ENCODE data around the gene MSRB3.

MSRB3 gene

GRCh38 chr12:65278576-65279368, at the start of gene MSRB3:
TSS of gene MSRB3 (plus strand) at chr12:65278683. CDS start at chr12:65308580, 29,897 bp downstream.
- FAIRE-seq (no peak), DNase-seq (ENCODE audit: extremely low spot score, insufficient read length, low read depth) (no peak)

- FAIRE-seq = no peak
- no peak for DNase-seq (ENCODE audit: extremely low spot score, insufficient read length, low read depth)
These were observed 49.0 kb upstream of the MSRB3 start for GRCh38 chr12:65229441-65229840.

DNA sequence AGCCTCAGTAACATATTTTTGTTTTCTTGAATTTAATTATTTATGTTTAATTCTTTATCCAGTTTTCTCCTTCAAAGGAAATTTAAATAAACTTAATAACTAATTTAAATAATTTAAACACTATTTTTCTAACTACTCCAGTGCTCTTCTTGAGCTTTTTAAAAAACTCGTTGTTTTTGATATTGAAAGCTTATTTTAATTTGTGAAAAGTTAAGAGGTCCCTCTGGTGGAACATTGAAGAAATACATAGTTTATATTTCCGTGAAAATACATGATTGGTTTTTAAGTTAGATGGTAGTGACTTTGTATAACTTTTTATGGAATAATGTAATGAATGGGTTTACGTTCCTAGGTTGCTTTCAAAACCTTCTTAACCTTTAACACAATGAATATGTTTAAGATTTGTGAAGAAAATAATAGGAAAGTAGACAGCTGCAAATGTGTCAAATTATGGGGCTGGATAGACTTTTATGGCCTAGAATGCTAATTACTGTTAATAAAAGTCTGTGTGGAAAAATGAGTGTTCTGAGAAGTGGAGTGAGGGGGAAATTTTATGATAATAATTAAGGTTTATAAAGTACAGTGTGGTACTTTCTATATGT, 45.9 kb upstream of the MSRB3 start:
- FAIRE-seq = peak; percentile 57
- no peak for DNase-seq (ENCODE audit: extremely low spot score, insufficient read length, low read depth)

GRCh38 chr12:65237153-65237552, 41.3 kb upstream of the MSRB3 start:
- no peak for DNase-seq (ENCODE audit: extremely low spot score, insufficient read length, low read depth)
- FAIRE-seq = no peak

GRCh38 chr12:65238609-65239008, 39.9 kb upstream of the MSRB3 start:
- FAIRE-seq (no peak), DNase-seq (ENCODE audit: extremely low spot score, insufficient read length, low read depth) (no peak)

- no peak for FAIRE-seq
- DNase-seq (ENCODE audit: extremely low spot score, insufficient read length, low read depth) = no peak
These were observed 29.5 kb upstream of the MSRB3 start for GRCh38 chr12:65248656-65249633.

GRCh38 chr12:65252515-65252914, 26.0 kb upstream of the MSRB3 start:
- FAIRE-seq (no peak), DNase-seq (ENCODE audit: extremely low spot score, insufficient read length, low read depth) (no peak)

- FAIRE-seq = no peak
- DNase-seq (ENCODE audit: extremely low spot score, insufficient read length, low read depth) = no peak
These were observed 20.5 kb upstream of the MSRB3 start for GRCh38 chr12:65257986-65258385.

DNA sequence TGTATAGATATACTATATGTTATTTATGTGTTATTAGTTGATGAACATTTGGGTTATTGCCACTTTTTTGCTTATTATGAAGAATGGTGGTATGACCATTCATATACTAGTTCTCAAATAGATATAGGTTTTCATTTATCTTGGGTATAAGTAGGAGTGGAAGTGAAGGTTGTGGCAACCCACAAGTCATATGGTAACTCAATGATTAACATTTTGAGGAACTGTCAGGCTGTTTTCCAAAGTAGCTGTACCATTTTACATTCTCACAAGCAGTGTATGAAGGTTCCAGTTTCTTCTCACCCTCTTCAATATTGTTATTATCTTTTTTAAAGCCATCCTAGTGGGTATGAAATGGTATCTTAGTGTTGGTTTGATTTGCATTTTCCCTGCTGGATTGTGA, 19.0 kb upstream of the MSRB3 start:
- DNase-seq (ENCODE audit: extremely low spot score, insufficient read length, low read depth) (no peak), FAIRE-seq (no peak)

- DNase-seq (ENCODE audit: extremely low spot score, insufficient read length, low read depth) = no peak
- FAIRE-seq = no peak
These were observed 14.7 kb upstream of the MSRB3 start for GRCh38 chr12:65263777-65264176.

DNA sequence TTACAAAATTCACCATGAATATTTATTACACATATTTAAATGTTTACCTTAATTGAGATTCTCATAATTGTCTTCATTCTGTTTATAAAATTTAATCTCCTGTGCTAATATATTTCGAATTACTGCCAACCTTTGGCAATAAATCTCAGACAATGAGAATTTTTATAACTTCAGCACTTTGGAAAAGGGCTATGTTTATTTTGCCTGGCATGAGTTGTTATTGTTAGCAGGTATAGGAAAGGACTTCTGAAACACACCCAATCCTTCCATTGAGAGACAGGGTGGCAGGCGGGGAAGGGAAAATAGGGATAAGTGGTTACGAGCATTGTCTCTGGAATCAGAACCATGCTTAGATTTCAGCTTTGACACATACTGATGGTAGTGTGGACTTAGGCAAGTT, 12.1 kb upstream of the MSRB3 start:
- DNase-seq (ENCODE audit: extremely low spot score, insufficient read length, low read depth) (no peak), FAIRE-seq (no peak)

DNA sequence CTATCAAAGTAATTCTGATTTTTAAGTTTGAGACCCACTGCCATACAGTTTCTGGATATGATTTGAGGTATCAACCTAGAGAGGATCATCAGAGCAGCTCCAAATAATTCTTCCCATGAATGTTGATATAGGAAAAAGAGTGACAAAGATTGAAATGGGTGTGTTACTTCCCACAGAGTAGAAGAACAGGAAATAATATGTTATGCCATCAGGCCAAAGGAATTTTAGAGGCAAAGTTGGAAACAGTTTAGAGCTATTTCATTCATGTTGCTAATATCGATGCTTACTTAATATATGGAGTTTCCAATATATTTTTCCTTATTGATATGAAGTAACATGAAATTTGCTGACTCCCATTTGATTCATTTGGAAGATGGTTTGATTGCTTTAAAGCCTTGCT, 8.9 kb upstream of the MSRB3 start:
- FAIRE-seq = no peak
- DNase-seq (ENCODE audit: extremely low spot score, insufficient read length, low read depth) = no peak

DNA sequence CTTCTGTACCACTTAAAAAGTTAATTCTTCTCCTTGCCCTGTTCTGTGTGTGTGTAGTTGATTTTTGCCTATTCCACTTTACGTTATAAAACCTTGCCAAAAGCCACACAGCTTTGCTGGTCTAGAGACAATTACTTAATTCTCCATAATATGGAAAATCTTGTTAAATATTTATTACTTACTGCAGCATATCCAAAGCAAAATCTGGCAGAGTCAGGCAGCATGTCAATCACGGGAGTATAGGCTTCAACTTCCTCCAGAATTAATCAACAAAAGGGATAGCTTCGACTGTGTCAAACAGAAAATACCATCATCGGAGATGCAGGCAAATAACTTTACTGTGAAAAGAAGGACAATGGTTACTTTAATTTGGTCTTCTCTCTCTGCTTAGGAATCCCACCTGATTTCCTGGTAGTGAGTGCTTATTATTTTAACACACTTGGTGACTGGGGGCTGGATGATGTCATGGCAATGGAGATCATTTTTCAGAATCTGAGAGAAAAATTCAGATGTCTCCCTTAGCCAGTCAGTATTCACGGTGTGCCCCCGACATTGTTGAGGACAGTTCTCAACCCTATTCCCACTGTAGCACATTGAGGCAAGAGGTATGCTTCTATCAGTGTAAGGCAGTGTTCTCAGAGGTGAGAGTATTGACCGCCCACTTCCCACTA, 3.7 kb upstream of the MSRB3 start:
- FAIRE-seq = no peak
- DNase-seq (ENCODE audit: extremely low spot score, insufficient read length, low read depth) = no peak

DNA sequence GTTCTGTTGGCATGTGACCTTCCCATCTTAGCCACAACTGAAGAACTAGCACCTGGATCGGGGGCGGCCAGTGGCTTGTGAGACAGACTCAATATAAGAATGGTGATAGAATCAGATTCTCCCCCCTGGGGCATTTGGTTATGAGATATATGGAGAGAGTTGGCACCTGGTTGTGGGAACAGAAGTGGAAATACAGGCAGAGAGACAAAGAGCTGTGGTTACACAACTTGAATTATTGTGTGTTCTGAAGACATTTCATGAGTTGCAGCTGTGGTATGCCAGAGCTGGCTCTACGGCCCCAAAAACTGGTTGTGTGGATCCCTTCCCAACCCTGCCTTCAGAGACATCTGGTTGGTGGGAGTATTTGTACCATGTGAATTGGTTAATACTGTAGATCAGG, 2.9 kb upstream of the MSRB3 start:
- FAIRE-seq (no peak), DNase-seq (ENCODE audit: extremely low spot score, insufficient read length, low read depth) (no peak)

- FAIRE-seq (no peak), DNase-seq (ENCODE audit: extremely low spot score, insufficient read length, low read depth) (no peak)
These were observed 1.5 kb upstream of the MSRB3 start for GRCh38 chr12:65276916-65277530.

DNA sequence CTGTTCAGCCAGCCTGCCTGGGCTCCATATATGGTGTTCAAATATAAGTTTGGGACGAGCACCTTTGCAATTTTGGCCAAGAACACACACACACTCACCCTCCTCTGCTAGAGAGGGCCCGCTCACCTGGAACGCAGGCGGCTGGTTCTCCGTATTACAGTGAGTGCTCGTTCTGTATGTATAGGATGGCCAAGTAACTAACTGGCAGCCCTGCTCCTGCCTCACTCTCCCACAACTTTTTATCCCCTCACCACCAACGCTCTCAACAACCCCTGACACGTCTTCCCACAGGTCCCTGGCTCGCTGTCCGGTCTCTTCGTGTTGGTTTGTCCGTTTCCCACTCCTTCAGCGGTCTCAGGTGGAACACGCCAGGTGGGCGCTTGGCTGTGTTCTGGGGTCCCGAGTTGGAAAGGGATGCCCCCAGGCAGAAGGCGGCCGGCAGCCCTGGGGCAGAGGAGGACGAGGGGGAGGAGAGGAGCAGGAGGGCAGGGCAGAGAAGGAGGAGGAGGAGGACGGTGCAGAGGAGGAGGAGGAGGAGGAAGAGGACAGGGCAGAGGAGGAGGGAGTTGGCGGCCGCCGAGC, 398 bp upstream of the MSRB3 start:
- no peak for FAIRE-seq
- DNase-seq (ENCODE audit: extremely low spot score, insufficient read length, low read depth) = no peak

DNA sequence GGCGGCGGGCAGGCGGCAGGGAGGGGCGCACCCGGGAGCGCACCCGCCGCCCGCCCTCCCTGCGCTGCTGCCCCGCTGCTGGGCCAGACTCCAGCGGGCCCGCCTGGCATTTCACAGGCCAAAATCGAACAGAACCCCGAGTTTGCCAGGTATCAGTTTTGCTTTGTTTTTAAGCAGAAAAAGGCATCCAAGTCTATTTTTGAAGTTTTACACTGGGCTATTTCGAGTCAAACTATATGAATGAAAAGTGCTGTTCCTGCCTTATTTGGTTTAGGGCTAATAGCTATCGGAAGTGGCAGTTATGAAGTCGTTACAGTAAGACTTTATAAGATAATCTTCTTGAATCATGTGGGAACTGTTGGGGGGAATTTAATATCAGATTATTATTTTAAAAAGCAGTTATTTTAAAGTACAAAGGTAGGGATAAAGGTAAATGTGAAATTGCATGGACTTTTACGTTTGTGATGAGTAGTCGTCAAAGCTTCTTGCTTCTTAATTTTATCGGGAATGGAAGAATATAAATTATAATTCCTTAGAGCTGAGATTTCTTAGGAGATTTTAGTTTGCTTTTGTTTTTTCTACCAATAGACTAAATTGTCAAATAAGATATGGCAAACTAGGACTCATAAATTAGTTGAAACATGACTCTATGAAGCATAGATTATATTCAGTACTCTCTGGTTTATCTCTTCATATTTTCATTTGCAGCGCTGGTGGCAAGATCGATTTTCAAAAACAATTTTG, 1.1 kb downstream of the MSRB3 start:
- no peak for FAIRE-seq
- no peak for DNase-seq (ENCODE audit: extremely low spot score, insufficient read length, low read depth)

DNA sequence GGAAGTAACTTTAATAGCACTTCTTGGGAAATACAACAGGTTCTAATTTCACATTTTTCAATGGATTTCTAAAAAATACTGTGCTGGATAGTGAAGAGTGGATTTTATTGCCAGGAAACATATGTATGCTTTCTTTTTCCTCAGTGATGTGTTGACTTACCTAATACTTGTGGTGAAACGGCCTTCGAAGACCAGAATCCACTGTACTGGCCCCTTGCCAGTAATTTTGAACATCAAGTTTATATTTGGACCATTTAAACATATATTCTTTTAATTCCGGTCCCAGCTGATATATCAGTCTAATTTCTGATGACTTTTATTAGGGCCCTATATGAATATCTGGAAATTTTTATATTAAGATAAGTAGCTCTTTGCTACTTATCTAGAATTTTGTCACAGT, 1.8 kb downstream of the MSRB3 start:
- DNase-seq (ENCODE audit: extremely low spot score, insufficient read length, low read depth) (no peak), FAIRE-seq (no peak)

GRCh38 chr12:65282840-65283239, 4.4 kb downstream of the MSRB3 start:
- no peak for DNase-seq (ENCODE audit: extremely low spot score, insufficient read length, low read depth)
- no peak for FAIRE-seq

All from GM18507 (cell line).